HG02943 (cell line): ENCODE data around the gene SYNJ1.
"Not testable (repeated sequence)": the region's sequence is repeated elsewhere in the genome, so short reads cannot be mapped to it uniquely, and the experiment has no call there.

Experiments
- ATAC-seq: cut with Tn5 transposase; IDR thresholded peaks from one replicate; pipeline ENCODE4 v1.9.1; 2021; ENCODE audit warnings: mild to moderate bottlenecking, low read depth, moderate library complexity; ENCODE audit not compliant: unreplicated experiment

The SYNJ1 gene, protein sequence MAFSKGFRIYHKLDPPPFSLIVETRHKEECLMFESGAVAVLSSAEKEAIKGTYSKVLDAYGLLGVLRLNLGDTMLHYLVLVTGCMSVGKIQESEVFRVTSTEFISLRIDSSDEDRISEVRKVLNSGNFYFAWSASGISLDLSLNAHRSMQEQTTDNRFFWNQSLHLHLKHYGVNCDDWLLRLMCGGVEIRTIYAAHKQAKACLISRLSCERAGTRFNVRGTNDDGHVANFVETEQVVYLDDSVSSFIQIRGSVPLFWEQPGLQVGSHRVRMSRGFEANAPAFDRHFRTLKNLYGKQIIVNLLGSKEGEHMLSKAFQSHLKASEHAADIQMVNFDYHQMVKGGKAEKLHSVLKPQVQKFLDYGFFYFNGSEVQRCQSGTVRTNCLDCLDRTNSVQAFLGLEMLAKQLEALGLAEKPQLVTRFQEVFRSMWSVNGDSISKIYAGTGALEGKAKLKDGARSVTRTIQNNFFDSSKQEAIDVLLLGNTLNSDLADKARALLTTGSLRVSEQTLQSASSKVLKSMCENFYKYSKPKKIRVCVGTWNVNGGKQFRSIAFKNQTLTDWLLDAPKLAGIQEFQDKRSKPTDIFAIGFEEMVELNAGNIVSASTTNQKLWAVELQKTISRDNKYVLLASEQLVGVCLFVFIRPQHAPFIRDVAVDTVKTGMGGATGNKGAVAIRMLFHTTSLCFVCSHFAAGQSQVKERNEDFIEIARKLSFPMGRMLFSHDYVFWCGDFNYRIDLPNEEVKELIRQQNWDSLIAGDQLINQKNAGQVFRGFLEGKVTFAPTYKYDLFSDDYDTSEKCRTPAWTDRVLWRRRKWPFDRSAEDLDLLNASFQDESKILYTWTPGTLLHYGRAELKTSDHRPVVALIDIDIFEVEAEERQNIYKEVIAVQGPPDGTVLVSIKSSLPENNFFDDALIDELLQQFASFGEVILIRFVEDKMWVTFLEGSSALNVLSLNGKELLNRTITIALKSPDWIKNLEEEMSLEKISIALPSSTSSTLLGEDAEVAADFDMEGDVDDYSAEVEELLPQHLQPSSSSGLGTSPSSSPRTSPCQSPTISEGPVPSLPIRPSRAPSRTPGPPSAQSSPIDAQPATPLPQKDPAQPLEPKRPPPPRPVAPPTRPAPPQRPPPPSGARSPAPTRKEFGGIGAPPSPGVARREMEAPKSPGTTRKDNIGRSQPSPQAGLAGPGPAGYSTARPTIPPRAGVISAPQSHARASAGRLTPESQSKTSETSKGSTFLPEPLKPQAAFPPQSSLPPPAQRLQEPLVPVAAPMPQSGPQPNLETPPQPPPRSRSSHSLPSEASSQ (N-terminal part only)

DNA sequence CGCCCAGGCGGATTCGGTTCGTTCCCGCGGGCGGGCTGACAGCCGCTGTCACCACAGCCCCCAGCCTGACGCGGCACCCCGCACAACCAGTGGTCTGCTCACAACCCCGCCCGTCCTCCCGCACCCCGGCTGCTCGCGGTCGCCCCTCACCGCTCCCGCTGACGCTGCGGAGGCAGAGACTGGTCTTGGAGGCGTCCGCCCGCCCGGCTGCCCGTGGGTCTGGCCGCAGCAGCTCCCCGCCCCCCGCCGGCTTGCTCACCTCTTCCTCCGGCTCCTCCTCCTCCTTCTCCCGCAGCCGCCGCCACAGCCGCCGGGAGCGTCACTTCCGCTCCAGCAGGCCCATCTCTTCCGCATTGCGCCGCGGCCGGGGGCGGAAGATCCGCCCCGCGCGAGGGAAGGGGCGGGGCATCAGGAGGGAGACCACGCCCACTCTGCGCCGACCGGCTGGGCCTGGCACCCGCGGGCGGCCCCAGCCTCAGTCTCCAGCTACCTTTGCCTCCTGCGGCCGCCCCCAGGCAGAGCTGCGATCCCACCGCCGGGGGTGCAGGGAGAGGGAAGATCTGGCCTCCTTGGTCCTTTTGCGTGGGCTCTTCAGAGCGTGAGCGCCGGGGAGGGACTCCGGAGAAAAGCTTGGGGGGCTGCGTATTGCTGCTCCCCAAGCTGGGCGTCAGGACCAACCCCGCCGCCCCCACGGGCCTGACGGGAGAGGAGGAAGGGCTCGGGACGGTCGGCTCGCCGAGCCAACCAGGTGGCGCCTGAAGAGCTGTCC, at the start of gene SYNJ1:
Gene SYNJ1, minus strand, starts transcription at position 327 of the 769 bp plus-strand sequence. CDS start 1,118 bp downstream, outside the sequence.
- ATAC-seq: peak; percentile 87

- ATAC-seq: no peak
Measured at GRCh38 chr21:32777269-32777668, 49.5 kb upstream of the SYNJ1 start.

- no peak for ATAC-seq
Measured at GRCh38 chr21:32776743-32777142, 48.9 kb upstream of the SYNJ1 start.

DNA sequence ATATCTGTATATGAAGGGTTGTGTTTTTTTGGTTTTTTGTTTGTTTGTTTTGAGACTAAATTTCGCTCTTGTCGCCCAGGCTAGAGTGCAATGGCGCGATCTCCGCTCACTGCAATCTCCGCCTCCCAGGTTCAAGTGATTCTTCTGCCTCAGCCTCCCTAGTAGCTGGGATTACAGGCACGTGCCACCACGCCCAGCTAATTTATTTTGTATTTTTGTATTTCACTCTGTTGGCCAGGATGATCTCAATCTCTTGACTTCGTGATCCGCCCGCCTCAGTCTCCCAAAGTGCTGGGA, 45.2 kb upstream of the SYNJ1 start:
- ATAC-seq: not testable (repeated sequence)

- no peak for ATAC-seq
Measured at GRCh38 chr21:32772281-32773047, 44.7 kb upstream of the SYNJ1 start.

DNA sequence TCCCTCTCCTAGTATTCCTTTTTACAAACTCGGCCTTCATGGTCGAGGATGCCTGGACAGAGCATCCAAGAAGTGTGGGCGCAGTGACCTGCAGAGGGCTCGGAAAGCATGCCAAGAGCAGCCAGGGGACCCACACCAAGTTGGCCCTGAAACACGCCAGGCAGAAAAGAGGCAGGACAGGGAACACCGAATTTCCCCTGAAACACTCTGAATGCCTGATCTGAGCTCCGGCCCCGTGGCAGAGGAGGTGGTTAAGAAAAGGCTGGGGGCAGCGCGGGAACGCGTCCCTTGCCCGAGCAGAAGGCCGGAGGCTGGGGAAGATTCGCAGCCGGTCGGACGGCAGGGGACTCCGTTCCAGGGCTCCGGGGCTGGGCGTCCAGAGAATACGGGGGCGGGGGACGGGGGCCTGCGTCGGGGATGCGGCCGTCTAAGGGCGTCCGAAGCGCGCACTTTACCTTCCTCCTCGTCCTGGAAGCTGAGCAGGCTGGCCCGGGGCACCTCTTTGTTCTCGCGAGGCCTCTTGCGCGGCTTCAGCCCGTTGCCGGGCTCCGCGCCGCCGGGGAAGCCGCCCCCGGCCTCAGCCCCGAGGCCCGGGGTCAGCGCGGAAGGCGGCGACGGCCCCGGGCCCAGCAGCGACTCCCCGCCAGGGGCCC, 43.2 kb upstream of the SYNJ1 start:
- ATAC-seq: peak; percentile 33

DNA sequence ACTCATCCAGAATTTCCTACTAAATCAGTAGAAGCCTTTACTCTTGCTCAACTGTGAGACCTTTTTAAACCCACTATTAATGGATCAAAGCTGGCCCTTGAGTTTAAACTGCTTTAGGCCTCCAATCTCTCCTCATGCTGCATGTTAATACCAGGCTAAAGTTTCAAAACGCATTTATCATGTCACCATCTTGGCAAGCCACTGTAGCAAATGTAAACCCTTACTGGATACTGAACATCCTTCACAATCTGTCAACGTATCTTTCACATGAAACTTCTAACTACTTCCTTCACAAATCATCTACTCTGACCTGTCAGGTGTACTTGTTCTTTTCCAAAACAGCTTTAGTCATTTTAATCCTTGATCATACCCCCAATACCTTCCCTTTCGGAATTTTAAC, 40.7 kb upstream of the SYNJ1 start:
- ATAC-seq: no peak

DNA sequence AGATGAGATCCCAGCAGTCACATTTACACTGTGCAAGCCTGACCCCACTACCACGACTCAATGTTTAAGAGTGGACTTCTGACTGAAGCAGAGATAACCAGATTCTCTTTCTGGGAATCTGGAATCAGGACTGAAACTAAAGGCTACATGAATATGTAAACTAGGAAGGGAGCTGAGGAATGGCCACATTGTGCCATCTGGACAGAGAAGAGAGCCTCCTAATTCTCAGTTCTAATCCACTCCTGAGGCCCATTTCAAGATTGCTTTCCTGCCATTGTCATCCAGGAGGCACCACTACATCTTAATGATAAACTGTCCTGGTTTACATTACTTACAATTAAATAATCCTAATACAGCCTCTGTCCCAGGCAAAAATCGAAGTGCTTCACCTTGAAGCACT, 37.2 kb upstream of the SYNJ1 start:
- no peak for ATAC-seq

GRCh38 chr21:32764186-32764585, 36.4 kb upstream of the SYNJ1 start:
- no peak for ATAC-seq

DNA sequence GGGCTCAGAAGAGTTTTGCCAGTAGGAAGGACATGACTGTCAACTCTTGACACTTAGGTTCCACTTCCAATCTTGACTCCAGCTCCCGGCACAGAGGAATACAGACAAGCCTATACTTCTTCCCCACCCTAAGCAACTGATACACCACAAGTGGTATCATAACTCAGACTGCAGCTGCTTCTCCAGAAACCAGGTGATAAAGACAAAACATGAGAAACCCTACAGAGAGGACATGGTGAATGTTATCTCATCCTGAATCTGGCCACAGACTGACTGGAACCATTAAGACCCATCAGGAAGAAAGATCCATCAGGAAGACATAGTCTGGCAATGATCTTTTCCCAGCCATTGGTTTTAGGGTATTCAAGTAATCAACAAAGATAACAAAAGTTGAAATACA, 30.0 kb upstream of the SYNJ1 start:
- no peak for ATAC-seq

DNA sequence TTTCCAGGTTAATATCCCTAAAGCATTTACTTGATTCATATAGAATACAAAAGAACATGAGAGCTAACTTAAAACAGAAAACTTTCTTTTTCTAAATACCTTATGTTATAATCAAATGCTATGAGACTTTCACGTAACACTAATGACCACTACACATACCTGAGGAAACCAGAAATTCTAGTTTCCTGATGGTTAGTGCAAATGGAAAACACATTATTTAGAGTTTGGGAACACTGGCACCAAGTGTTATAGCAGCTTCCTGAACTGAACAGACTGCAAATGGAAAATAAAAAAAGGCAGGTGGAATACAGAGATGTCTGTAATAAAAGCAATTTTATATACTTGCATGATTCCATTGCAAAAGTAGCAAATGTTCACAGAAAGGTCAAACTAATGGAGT, 28.3 kb upstream of the SYNJ1 start:
- ATAC-seq: no peak

GRCh38 chr21:32753818-32754585, 26.2 kb upstream of the SYNJ1 start:
- ATAC-seq: no peak

GRCh38 chr21:32750405-32750804, 22.6 kb upstream of the SYNJ1 start:
- no peak for ATAC-seq

GRCh38 chr21:32749662-32750061, 21.8 kb upstream of the SYNJ1 start:
- ATAC-seq: no peak

GRCh38 chr21:32748529-32748928, 20.7 kb upstream of the SYNJ1 start:
- no peak for ATAC-seq

GRCh38 chr21:32747396-32747795, 19.6 kb upstream of the SYNJ1 start:
- ATAC-seq: no peak

GRCh38 chr21:32746711-32747110, 18.9 kb upstream of the SYNJ1 start:
- not testable (repeated sequence) for ATAC-seq

DNA sequence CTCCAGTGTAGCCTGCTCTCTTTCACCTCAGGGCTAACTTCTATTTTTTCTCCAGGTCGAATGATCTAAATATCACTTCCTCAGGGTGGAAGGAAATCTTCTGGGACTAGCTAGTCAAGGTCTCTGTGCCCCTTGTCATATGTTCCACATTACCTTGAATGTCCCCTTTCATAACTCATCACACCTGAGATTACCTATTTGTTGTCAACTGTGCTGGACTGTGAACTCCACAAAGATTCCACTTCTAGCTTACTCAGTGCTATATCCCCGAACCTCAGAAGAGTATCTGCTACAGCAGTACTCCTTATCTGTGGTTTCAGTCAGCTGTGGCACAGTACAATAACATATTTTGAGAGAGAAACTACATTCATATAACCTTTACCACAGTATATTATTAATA, 14.6 kb upstream of the SYNJ1 start:
- ATAC-seq: no peak
